ENCODE data around the gene PBRM1. TPM values are rescaled to one million over a fixed set of nuclear protein-coding genes. Genes with fewer than 3 reads are reported as not detected.
A peak's percentile ranks its signal among the peaks of the same experiment; 100 is the strongest.
"Not testable (repeated sequence)": the region's sequence is repeated elsewhere in the genome, so short reads cannot be mapped to it uniquely, and the experiment has no call there.

Gene PBRM1
- polyA plus RNA-seq, 1 donor from 2014 or later: 81.1 TPM

DNA sequence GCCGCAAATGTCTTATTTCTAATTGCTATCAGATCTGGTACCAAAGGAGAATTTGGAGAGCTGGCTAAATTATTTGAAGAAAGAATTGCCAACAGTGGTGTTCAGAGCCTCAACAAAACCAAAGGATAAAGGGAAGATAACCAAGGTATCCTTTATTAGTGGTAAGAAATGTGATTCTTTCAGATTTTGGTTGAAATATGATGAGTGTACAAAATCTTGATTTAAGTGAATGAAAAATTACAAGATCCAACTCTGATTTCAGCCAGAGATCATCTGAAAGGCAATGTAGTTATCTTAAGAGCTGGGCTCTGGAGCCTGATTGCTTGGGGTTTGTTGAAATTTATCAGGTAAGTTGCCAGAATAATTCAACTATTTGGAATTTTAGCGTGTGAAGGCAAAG is 4.8 kb upstream of the PBRM1 start:
- H3K27ac Mint-ChIP-seq: peak overlapping the region in 1 of 3 donors; percentile 66
- H3K36me3 Mint-ChIP-seq: peaks cover 4% of the 10 kb centered on the region
- H3K27me3 Mint-ChIP-seq: no peaks in the 10 kb centered on the region
- H3K4me3 Mint-ChIP-seq: peak overlapping the region in 1 of 4 donors; percentile 59
- H3K4me1 Mint-ChIP-seq: peaks cover 3 to 13% (median 8%) of the 10 kb centered on the region in 3 donors
- no peaks in the 10 kb centered on the region for H3K9me3 Mint-ChIP-seq

DNA sequence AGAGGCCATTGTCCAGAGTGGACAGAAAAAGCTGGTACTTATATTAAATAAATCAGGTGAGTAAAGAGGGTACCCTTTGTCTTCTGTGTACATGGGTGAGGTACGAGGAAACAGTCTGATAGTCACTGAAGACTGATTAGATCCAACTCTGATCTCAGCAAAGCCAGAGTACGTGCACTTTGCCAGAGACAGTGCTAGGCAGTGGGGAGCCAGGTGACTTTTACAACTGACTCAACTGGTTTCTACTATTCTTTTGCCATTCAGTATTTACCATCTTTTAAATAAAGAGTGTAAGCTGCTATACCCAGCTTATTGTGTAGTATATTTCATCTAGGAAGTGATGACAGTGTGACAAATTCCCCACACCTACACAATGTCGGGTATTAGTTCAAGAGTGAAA is 3.4 kb upstream of the PBRM1 start:
- peak overlapping the region in 1 of 4 donors; percentile 26 for H3K4me3 Mint-ChIP-seq
- no peaks in the 10 kb centered on the region for H3K9me3 Mint-ChIP-seq
- H3K4me1 Mint-ChIP-seq: peaks cover 7 to 20% (median 19%) of the 10 kb centered on the region in 3 donors
- H3K36me3 Mint-ChIP-seq: peaks cover 4% of the 10 kb centered on the region
- H3K27ac Mint-ChIP-seq: peak overlapping the region in 1 of 3 donors; percentile 71
- no peaks in the 10 kb centered on the region for H3K27me3 Mint-ChIP-seq

DNA sequence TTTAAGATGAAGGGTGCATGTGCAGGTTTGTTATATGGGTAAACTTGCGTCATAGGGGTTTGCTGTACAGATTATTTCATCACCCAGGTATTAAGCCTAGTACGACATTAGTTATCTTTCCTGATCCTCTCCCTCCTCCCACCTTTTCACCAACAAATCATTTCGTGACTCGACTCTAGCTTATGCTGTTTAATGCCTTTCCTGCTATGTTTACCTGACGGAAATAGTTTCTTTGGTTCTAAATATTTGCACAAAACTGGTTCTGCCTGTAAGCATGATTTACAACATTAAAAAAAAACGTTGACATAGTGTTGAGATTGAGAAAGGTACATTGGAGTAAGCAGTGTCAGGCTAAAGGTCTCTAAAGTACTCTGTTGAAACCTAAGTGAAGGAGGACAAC is 2.6 kb upstream of the PBRM1 start:
- H3K27me3 Mint-ChIP-seq: no peaks in the 10 kb centered on the region
- H3K36me3 Mint-ChIP-seq: peaks cover under 1% of the 10 kb centered on the region
- peak overlapping the region in 1 of 4 donors; percentile 26 for H3K4me3 Mint-ChIP-seq
- peaks cover 9 to 21% (median 19%) of the 10 kb centered on the region in 3 donors for H3K4me1 Mint-ChIP-seq
- H3K27ac Mint-ChIP-seq: peak overlapping the region in 1 of 3 donors; percentile 71
- no peaks in the 10 kb centered on the region for H3K9me3 Mint-ChIP-seq

DNA sequence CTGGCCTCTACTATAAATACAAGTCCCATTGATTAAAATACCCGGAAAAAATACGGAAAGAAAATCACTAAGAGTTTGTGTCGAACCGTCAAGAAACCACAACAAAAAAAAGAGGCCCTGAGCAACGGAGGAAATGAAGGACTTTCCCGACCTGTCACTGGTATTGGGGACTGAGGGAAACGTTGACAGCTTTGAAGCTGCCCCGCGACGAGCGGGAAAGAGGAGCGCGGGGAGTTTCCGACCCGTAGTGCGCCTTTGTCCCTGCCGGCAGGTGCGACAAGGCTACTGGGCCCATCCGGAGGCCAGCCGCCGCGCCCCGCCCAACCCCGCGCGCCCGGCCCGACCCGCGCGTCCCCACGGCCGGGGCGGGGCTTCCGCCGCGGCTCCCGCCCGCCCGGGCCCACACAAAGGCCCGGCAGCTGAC is 416 bp downstream of the PBRM1 start:
- H3K4me1 Mint-ChIP-seq: peaks cover 16 to 37% (median 28%) of the 10 kb centered on the region in 3 donors
- H3K4me3 Mint-ChIP-seq: peak overlapping the region; percentile 93 to 96 (median 94)
- H3K27me3 Mint-ChIP-seq: no peaks in the 10 kb centered on the region
- H3K9me3 Mint-ChIP-seq: no peaks in the 10 kb centered on the region
- peaks cover 2% of the 10 kb centered on the region for H3K36me3 Mint-ChIP-seq
- peak overlapping the region; percentile 85 to 98 (median 97) for H3K27ac Mint-ChIP-seq

DNA sequence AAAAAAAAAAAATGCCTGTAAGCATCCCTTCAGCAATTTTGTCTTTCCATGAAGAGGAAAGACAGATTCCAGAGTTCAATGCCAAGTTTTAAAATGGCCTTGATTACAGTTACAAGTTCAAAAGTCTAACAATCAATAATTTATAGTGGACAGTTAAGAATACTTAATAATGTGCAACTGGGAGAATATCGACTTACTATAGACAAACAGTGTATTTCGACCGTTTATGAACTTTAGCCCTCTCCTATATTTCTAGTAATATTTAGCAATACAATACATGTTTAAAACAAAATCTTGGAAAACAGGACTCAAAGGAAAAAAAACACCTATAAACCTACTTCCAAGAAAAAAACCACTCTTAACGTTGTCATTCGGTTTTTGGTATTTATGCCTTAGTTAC is 1.5 kb downstream of the PBRM1 start:
- no peaks in the 10 kb centered on the region for H3K27me3 Mint-ChIP-seq
- peak overlapping the region in 1 of 3 donors; percentile 85 for H3K27ac Mint-ChIP-seq
- no peaks in the 10 kb centered on the region for H3K9me3 Mint-ChIP-seq
- H3K4me1 Mint-ChIP-seq: peaks cover 19 to 37% (median 35%) of the 10 kb centered on the region in 3 donors
- peak overlapping the region in 2 of 4 donors; percentile 85 to 94 for H3K4me3 Mint-ChIP-seq
- peaks cover 2% of the 10 kb centered on the region for H3K36me3 Mint-ChIP-seq

DNA sequence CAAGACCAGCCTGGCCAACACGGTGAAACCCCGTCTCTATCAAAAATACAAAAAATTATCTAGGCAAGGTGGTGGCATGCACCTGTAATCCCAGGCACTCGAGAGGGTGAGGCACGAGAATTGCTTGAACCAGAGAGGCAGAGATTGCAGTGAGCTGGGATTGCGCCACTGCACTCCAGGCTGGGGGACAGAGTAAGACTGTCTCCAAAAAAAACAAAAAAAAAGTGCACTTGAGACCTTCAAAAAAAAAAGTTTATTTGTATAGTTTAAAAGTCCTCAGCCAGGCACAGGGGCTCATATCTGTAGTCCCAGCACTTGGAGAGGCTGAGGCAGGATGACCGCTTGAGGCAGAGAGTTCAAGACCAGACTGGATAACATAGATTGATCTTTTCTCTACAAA is 2.1 kb downstream of the PBRM1 start:
- Mint-ChIP-seq H3K27me3 (no peaks in the 10 kb centered on the region), H3K4me3 (peak overlapping the region in 3 of 4 donors; percentile 12 to 94 (median 39)), H3K4me1 (peaks cover 20 to 38% (median 37%) of the 10 kb centered on the region in 3 donors), H3K36me3 (peaks cover 2% of the 10 kb centered on the region), H3K27ac (peak overlapping the region in 1 of 3 donors; percentile 64), H3K9me3 (no peaks in the 10 kb centered on the region)

DNA sequence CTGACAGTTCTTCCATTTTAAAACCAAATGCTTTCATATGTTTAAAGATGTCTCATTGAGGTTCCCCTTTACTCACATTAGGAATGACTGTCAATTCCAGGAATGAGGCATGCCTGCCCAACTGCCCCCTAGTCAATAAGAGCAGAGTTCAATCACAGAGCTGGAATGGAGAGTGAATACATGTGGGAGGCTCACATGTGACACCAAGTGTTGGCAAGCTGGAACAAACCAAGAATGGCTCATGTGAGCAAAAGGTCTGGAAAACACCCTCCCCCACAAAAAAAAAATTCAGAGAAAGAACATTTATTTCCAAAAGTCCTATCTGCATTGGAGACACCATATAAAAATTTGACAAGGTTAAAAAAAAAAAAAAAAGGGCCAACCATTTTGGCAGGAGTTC is 3.7 kb downstream of the PBRM1 start:
- Mint-ChIP-seq H3K27me3 (no peaks in the 10 kb centered on the region), H3K27ac (peak overlapping the region; percentile 49 to 91 (median 63)), H3K4me3 (peak overlapping the region in 2 of 4 donors; percentile 40 to 86), H3K4me1 (peaks cover 22 to 38% (median 35%) of the 10 kb centered on the region in 3 donors), H3K9me3 (no peaks in the 10 kb centered on the region), H3K36me3 (peaks cover 4% of the 10 kb centered on the region)

DNA sequence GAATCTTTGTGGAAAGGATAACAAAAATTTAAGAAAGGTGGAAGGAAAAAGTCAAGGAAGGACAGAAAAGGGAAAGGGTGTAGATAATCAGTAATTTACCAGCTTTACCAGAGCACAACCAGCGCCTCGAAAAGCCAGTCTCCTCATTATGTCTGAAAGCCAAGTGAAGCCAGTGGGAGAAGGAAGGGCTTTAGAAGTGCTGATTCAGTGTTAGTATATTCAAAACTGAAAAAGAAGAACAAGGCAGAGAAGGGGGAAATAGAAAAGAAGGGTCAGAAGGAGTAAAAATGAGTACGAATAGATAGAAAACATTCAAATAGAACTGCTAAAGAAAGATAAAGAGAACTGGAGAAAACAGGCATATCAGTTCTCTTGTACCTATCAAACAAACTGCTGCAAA is 4.1 kb downstream of the PBRM1 start:
- H3K36me3 Mint-ChIP-seq: peaks cover 4% of the 10 kb centered on the region
- no peaks in the 10 kb centered on the region for H3K27me3 Mint-ChIP-seq
- peak overlapping the region in 3 of 4 donors; percentile 40 to 86 (median 77) for H3K4me3 Mint-ChIP-seq
- H3K9me3 Mint-ChIP-seq: no peaks in the 10 kb centered on the region
- H3K27ac Mint-ChIP-seq: peak overlapping the region; percentile 49 to 91 (median 63)
- H3K4me1 Mint-ChIP-seq: peaks cover 22 to 38% (median 32%) of the 10 kb centered on the region in 3 donors

DNA sequence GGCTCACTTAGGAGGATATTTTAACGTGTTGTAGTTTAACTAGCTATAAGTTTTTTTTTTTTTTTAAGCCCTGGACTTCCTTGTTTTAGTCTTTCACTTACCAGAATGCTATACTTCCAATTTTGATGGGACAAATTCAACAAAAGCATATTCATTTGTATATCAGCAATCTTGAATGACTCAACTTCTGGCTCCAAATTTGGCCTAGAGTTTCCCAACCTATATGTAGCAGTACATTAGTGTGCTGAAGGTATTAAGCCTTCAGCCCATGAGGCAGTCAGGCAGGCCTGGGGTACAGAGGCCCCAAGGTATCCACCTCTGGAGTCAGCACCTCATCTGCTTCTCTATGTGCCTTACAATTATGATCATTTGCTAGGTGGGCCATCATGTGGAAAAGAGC is 5.9 kb downstream of the PBRM1 start:
- no peaks in the 10 kb centered on the region for H3K27me3 Mint-ChIP-seq
- peaks cover 20 to 27% (median 26%) of the 10 kb centered on the region in 3 donors for H3K4me1 Mint-ChIP-seq
- H3K36me3 Mint-ChIP-seq: peaks cover 7% of the 10 kb centered on the region
- H3K27ac Mint-ChIP-seq: peak overlapping the region in 1 of 3 donors; percentile 8
- H3K9me3 Mint-ChIP-seq: no peaks in the 10 kb centered on the region
- peak overlapping the region in 1 of 4 donors; percentile 27 for H3K4me3 Mint-ChIP-seq

DNA sequence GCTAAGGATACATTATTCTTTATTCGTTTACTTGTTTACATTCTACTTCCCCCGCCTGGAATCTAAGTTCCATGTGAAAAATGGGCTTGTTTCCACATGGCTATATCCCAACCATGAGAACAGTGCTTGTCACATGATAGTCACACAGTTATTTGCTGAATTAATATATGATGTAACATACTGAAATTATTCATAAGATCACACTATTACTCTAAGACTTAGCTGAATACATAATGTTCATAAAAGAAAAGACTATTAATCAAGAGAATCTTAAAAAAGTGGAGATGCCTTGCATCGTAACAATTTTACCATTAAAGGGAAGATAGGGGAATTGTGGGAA is 6.5 kb downstream of the PBRM1 start:
- Mint-ChIP-seq H3K9me3 (no peaks in the 10 kb centered on the region), H3K36me3 (peaks cover 7% of the 10 kb centered on the region), H3K27ac (no peak overlapping the region), H3K27me3 (no peaks in the 10 kb centered on the region), H3K4me3 (peak overlapping the region in 2 of 4 donors; percentile 28 to 52), H3K4me1 (peaks cover 16 to 22% (median 20%) of the 10 kb centered on the region in 3 donors)

DNA sequence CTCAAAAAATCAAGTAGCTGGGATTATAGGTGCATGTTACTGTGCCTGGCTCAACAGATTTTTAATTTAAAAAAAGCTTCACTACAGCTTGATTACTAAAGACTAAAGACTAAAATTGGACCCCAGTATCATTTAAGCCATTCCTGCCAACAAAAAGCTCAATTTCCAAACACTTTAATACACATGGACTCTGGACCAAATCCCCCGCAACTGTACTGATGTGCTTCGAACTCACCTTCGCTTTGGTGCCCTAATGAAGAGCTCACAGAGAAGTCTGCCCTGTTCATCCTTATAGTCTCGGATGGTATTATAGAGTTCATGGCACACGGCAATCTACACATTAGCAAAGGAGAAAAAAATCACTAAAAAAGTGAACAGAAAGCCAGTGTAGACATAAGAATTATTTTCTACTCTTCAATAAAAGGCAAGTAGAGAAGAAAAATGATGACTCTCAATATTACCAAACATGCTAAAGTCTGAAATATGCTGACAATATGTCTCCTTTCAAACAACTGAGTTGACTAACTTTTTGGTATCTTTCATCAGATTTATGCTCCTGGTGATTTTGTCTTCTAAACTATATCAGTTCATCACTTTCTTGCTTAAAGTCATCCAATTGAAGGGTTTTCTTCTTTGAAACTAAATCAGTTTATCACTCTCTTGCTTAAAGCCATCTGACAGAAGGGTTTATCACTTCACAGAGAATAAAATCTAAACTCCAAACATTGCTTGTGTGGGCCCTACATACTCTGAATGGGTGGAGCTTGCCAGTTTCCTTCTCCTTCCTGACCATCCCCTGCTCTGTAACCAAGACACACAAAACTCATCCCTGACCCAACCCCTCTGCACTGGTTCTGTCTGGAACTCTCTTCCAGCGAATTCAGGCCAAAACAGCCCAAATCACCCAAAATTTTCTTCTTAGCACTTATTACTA is 7.2 kb downstream of the PBRM1 start:
- peaks cover 14 to 22% (median 18%) of the 10 kb centered on the region in 3 donors for H3K4me1 Mint-ChIP-seq
- peak overlapping the region in 1 of 4 donors; percentile 52 for H3K4me3 Mint-ChIP-seq
- H3K36me3 Mint-ChIP-seq: peaks cover 7% of the 10 kb centered on the region
- H3K27ac Mint-ChIP-seq: peak overlapping the region in 1 of 3 donors; percentile 50
- H3K9me3 Mint-ChIP-seq: no peaks in the 10 kb centered on the region
- no peaks in the 10 kb centered on the region for H3K27me3 Mint-ChIP-seq

DNA sequence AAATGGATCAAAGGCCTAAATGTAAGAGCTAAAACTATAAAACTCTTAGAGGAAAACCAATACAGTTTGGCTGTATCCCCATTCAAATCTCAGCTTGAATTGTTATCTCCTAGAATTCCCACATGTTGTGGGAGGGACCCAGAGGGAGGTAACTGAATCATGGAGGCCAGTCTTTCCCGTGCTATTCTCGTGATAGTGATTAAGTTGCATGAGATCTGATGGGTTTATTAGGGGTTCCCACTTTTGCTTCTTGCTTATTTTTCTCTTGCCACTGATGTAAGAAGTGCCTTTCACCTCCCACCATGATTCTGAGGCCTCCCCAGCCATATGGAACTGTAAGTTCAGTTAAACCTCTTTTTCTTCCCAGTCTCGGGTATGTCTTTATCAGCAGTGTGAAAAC is 9.5 kb downstream of the PBRM1 start:
- H3K36me3 Mint-ChIP-seq, H3K27me3 Mint-ChIP-seq, H3K4me3 Mint-ChIP-seq, H3K27ac Mint-ChIP-seq, H3K9me3 Mint-ChIP-seq: not testable (repeated sequence)
- peaks cover 12 to 14% (median 12%) of the 10 kb centered on the region in 3 donors for H3K4me1 Mint-ChIP-seq

DNA sequence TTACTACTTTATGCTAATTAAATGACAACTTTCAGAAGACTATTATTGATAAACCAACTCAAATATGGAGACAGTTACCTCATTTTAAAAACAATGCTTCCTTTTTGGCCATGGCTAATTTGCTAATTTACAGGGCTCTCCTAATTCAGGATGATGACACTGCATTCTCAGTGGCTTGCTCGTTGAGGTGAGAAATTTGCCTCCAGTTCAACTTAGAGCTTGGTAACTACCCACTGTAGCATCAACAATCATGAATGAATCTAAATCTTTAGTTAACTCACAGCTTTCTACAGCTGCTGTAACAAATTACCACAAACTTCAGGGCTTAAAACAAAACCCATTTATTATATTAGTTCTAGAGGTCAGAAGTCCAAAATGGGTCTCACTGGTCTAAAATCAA is 14.0 kb downstream of the PBRM1 start:
- H3K4me3 Mint-ChIP-seq: no peak overlapping the region
- peaks cover 5% of the 10 kb centered on the region for H3K36me3 Mint-ChIP-seq

DNA sequence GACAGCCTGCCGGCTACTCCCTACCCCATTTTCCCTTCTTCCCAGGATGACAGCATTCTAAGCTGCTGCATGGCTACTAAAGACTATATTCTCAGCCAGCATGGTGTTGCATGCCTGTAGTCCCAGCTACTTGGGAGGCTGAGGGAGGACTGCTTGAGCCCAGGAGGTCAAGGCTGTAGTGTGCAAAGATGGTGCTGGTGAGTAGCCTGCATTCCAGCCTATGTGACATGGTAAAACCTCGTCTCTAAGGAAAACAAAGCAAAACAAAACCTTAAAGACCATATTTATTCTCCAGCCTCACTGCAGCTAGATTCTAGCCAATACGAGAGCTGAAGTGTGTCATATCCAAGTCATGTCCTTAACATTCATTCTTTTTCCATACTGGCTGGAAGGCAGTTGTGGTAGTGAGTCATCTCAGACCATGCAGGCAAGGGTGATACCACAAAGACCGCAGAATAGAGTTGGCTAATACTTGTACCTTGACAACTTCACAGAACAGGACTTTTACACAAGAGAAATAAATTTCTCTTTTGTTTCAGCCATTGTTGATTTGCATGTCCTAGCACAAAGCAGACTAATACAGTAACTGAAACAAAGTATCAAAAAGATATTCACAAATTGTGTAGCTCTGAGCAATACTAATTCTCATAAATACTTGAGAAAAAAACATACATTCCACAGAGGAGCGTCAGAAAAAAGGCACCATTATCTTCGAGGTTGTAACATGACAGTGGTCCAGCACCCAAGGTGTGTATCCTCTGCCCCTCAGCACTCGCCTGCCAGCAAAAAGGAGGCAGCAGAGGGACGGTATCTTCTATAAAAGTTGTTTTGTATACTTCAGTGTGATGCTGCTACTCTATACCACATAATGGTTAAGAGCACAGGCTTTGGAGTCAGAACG is 14.8 kb downstream of the PBRM1 start:
- H3K27ac Mint-ChIP-seq: peak overlapping the region in 1 of 3 donors; percentile 44
- no peaks in the 10 kb centered on the region for H3K27me3 Mint-ChIP-seq
- no peaks in the 10 kb centered on the region for H3K9me3 Mint-ChIP-seq
- peaks cover 3% of the 10 kb centered on the region for H3K36me3 Mint-ChIP-seq
- H3K4me3 Mint-ChIP-seq: peak overlapping the region in 1 of 4 donors; percentile 10
- peaks cover 14 to 21% (median 14%) of the 10 kb centered on the region in 3 donors for H3K4me1 Mint-ChIP-seq

More for the DNA sequence above, 14.0 kb downstream of the PBRM1 start:
- Mint-ChIP-seq H3K27ac (no peak overlapping the region), H3K27me3 (no peaks in the 10 kb centered on the region), H3K9me3 (no peaks in the 10 kb centered on the region), H3K4me1 (peaks cover 14 to 21% (median 14%) of the 10 kb centered on the region in 3 donors)

DNA sequence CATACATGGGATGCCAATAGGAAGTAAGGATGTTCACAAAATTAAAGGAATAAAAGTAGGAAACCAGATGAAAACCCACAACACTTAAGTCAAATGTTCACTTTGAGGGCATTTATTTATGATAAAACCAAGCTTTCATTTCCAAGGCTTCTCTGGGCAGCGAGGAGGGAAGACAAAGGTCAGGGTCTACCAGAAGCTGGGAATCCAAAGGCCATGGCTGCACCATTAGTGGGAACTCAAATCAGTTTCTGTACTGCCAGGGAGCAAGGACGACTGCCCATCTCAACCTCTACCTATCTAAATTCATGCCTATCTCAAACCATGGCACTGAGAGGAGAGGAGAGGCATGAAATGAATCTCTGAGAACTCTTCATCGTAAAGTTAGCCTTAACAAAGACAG is 22.6 kb downstream of the PBRM1 start:
- Mint-ChIP-seq H3K9me3 (no peaks in the 10 kb centered on the region), H3K36me3 (peaks cover 4% of the 10 kb centered on the region), H3K4me3 (no peak overlapping the region), H3K27ac (no peak overlapping the region), H3K4me1 (peaks cover 0 to 3% (median 3%) of the 10 kb centered on the region in 3 donors), H3K27me3 (no peaks in the 10 kb centered on the region)

Data from IgD-negative memory B cell (primary cell).